ENCODE data around the gene CABCOCO1. TPM values are rescaled to one million over a fixed set of nuclear protein-coding genes. Genes with fewer than 3 reads are reported as not detected.

Gene CABCOCO1
- total RNA-seq, 1 donor from 2014 or later = not detected

DNA sequence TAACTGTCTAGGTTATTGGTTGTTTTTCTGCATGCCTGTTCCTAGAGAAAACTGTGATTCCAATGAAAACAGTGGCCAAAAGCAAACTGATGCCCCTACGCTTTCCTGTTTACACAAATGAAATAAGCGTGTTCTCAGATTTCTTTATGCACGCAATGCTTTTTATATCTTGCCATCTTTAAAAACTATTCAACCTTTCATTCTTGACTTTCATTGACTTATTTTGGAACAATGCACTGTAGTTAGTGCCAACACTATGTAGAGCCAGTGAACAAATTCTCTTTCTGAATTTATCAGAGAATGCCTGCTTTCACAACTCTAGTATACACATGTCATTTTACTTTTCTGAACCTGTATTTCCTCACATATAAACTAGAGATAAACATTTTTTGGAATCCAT, 86.6 kb downstream of the CABCOCO1 start:
- DNase-seq (ENCODE audit: low spot score) = no peak

DNA sequence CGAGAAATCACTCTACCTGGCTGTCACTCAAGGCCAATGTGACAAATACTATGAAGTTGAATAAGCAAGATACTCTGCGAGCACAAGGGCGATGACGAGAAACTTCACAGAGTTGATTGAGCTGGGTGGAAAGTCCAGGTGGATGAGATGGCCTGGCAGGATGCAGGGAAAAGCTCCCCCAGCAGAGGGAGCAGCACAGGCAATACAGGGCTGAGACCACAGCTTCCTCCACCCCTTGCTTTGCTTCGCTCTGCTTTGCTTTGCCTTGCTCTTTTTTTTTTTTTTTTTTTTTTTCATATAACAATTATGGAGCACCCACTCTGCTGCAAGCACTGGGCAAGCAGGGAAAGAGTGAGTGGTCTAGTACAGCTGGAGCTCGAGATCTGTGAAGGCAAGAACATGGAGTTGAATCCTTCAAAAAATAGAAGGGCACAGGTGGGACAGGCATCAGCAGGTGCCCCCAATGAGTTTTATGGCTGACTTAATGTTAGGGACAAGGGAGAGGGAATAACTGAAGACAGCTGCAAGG, 88.3 kb downstream of the CABCOCO1 start:
- intact Hi-C loops (cut with DNase I) = loop anchor here (10.0 kb wide), 1 partner anchor 284 kb away; no protein-coding TSS in a partner anchor

More for the DNA sequence above, 86.6 kb downstream of the CABCOCO1 start:
- intact Hi-C loops (cut with DNase I) = loop anchor here (10.0 kb wide), 1 partner anchor 116 kb away; no protein-coding TSS in a partner anchor

DNA sequence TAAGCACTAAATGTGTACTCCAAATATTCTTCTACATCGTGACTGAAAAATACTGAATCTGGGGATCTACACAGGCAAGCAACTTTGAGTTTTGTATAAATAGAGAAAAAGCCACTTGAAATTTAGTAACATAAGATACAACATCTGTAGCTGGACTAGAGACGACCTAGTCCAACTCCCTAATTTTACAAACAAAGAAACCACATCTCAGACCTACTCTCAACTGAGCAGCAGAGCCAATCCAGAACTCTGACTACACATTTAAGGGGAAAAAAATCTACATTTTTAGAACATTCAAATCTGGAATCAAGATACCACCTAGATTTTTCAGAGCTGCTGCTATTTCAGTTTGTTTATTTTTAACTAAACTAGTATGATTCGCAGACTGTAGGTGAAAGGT, 88.9 kb downstream of the CABCOCO1 start:
- DNase-seq (ENCODE audit: low spot score) = no peak
- intact Hi-C loops (cut with DNase I) = loop anchor here (10.0 kb wide), 1 partner anchor 283 kb away; no protein-coding TSS in a partner anchor

More for the DNA sequence above, 88.3 kb downstream of the CABCOCO1 start:
- peak; percentile 76 for DNase-seq (ENCODE audit: low spot score)

DNA sequence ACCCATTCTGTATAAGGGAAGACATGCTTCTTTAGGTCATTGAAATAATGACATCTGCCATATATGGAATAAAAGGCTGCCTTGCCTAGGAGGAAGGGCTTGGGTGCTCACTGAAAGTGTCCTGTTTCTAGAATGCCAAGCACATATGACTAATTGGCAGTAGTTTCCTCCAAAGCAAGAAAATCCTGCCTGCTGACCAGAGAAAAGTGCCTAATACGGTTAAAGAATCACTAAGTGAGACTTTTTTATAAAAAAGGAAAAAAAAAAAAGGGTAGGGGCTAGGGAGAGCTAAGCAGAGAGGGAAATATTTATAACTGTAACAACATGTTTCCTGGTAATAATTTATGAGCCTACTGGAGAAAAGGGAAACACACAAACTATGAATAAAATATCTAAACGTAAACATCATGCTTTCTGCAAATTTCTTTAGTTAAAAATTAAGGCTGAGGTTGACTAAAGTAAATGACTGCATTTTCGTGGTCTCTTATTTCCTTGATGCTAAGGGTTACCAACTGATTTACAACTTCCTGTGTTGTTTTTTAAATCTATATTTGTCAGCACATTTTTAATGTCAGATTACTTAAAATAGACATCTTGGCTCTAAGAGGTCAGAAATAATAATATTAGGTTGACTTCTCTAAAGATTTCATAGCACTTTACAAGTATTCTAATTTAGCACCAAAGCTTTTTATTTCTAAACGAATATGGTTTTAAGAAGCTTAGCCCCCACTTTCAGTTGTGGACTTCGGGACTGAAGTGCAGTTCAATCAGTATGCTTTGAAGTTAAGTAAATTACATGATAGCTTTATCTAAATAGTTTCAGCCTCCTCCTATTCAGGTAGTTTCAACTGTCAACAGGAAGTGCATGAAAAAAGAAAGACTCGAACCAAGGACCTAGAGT, 89.6 kb downstream of the CABCOCO1 start:
- intact Hi-C loops (cut with DNase I) = loop anchor here (10.0 kb wide), 1 partner anchor 282 kb away; no protein-coding TSS in a partner anchor
- no peak for DNase-seq (ENCODE audit: low spot score)

DNA sequence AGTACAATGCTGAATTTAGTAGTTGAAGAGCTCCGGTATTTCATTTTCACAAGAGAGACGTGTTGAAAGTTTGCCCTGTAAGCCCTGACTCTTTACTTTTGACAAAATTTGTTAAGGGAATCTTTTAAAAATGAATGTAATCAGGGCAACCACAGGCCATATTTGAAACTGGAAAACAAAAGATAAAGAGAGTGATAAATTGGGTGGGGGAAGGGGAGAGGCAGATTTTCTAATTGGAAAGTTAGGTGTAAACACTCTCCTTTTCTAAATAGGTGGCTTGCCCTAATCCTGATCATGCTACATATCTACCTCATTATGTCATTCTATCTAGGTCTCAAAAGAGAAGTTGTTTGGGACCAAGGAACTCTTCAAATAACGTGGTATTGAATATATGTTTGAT, 90.7 kb downstream of the CABCOCO1 start:
- no peak for DNase-seq (ENCODE audit: low spot score)
- intact Hi-C loops (cut with DNase I) = loop anchor here (10.0 kb wide), 1 partner anchor 281 kb away; no protein-coding TSS in a partner anchor

DNA sequence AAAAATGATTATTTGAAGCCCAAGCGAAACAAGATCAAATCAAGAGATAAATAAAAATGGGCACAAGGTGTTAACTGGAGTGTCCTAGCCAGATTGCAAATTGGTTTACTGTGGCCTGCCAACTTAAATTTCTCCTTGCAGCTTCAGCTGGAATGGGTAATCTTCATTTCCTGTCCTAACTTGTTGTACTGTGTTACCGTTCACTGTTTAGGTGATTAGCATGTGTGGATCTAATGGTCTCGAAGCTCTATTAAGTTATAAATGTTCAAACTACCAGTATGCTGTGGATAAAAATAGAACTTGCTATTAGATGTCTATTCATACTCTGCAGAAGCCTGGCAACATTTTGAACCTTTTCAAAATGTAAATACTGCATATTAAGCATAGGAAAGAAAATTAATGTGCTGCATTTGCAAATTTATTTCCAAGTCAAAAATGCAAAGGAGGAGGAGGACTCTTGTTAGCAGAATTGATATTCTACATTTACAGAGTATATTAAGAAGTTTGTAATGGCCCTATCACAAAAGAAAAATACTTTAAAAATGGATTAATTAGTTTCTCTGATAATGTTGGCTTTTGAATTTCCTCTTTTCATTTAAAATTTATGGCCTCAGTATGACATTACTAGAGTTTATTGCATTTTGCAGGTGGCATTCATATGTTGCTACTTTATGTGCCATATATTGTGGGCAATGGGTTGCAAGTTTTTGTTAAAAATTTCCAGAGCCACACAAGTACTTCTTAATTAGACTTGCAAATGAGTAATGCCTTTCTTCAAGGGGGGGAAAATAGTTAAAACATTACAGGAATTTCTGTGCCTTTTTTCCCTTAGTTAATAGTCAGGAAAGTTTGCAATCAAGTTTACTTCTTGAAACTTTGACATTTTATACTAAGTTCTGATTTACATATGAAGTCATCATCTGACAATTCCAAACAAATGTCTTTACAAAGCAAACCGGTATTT, 92.1 kb downstream of the CABCOCO1 start:
- intact Hi-C loops (cut with DNase I) = loop anchor here (10.0 kb wide), 1 partner anchor 280 kb away; no protein-coding TSS in a partner anchor
- DNase-seq (ENCODE audit: low spot score) = no peak

DNA sequence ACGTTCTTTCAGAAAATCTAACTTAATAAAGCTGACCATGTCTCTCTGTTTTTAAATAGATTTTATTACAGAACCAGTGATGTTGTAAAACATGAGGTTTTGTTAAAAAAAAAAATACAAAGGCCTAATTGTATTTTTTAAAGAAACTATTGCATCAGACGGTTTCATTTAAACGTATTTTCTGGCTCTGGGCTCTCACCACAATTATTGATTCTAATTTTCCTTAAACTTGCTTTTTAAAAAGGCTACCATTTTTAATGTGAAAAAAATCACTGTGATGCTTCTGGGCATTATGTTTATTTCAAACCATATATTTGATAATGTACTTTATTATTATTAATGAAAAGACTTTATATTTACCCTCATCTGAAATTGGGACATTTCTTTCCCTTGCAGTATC, 94.3 kb downstream of the CABCOCO1 start:
- intact Hi-C loops (cut with DNase I) = loop anchor here (10.0 kb wide), 1 partner anchor 278 kb away; no protein-coding TSS in a partner anchor
- DNase-seq (ENCODE audit: low spot score) = no peak

DNA sequence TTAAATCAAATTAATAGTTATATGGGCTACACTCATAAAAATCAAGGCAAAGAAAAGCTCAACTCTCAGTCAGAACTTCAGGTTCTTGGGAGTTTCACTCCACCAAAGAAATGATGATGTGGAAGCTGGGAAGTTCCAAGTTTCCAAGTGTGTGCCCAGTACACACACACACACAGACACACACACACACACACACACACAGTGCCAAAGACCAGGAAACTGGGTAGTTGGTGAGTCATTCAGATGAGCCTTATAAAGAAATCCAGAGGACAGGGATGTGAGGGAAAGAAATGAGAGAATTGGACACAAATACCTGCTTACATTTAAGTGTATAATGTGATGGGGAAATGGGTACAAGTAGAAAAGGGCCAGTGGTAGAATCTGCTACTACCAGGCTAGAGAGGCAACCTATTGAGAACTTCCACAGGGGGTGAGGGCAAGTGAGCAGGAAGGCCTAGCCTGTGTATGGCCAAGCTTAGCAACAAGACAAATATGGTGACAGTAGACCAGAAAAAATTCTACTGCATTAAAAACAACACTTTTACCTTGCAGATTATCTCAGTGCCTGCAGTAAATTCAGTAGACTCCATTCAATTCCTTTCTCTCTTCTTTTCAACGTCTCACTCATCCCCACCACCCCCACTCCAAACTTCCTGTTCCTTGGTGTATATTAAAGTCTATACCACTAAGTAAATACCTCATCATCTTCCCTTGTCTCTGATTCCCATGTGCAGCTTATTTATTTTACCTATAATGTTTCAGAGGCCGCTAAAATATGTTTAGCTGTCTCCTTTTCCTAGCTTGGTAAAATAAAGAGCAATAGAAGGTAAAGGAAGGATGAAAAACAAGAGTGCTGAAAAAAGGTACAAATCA, 95.0 kb downstream of the CABCOCO1 start:
- intact Hi-C loops (cut with DNase I) = loop anchor here (10.0 kb wide), 1 partner anchor 277 kb away; no protein-coding TSS in a partner anchor

DNA sequence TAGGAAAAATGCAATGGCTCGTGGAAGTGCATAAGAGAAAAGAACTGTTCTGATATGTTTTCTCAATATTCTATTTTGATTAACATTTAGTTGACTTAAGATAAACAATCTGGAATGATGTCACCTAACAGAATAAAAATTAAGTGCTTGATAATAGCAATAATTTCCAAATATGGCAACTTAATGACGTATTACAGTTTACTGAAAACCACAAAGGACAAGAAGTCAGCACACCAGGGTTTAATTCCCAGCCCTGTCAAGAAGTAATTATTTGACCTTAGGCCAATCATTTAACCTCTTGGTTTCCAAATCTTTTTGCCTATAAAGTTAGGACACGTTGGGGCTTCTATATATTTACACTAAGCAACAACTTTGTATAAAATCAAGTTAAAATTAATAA, 95.7 kb downstream of the CABCOCO1 start:
- intact Hi-C loops (cut with DNase I) = loop anchor here (10.0 kb wide), 1 partner anchor 276 kb away; no protein-coding TSS in a partner anchor
- DNase-seq (ENCODE audit: low spot score) = no peak

More for the DNA sequence above, 95.0 kb downstream of the CABCOCO1 start:
- DNase-seq (ENCODE audit: low spot score) = no peak

DNA sequence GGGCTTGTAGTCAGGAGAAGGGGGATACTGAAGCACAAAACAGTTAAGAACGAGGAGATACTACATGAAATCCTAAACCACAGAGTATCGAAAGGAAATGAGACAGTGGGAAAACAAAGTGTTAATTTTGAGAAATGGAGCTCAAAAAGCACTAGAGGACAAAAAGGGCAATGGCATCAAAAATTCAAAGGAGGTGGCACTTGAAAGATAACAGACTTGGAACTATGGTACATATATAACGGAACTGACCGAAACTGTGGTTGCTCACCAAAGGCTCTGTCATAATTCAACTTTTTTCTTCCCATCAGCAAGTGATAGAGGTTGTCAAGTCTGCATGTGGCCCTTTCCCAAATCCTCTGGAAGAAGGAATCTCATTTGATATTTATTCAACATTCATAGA, 97.0 kb downstream of the CABCOCO1 start:
- intact Hi-C loops (cut with DNase I) = loop anchor here (10.0 kb wide), 1 partner anchor 275 kb away; no protein-coding TSS in a partner anchor

DNA sequence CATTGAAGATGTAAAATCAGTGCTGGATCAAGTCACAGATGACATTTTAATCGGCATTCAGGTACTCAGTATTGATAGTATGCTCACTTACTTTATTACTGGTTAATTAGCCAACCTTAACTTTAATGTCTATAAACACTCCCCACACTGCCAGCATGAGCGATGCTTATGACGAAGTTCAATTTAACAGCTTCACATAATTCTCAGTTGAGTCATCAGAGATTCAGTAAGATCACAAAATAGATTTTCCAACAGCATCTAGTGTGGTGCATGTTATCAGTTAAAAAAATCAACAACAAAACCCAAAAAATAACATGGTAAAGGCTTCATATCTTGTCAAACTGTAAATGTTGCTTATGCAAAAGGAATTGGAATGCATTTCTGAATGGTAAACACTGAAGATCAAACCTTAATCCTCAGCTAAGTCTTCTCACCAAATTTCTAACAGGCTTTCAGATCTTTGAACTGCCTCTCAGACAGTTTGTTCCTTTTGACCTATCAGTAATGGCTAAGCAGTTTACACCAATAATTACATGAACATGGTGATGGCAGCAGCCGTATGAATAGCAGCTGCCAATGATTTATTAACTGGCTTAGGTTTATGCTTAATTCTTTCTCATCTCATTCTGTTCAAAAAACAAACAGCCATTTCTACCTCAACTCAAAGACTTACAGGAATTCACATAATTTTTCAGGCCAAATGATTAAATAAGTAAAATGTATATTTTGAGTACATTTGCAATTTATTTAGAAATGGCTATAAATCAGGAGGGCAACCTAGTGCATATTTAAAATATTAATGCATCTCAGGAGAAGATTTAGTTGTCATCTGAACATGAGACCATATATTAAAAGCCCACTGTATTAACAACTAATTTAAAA, 98.5 kb downstream of the CABCOCO1 start:
- intact Hi-C loops (cut with DNase I) = no loop called here

More for the DNA sequence above, 97.0 kb downstream of the CABCOCO1 start:
- no peak for DNase-seq (ENCODE audit: low spot score)

DNA sequence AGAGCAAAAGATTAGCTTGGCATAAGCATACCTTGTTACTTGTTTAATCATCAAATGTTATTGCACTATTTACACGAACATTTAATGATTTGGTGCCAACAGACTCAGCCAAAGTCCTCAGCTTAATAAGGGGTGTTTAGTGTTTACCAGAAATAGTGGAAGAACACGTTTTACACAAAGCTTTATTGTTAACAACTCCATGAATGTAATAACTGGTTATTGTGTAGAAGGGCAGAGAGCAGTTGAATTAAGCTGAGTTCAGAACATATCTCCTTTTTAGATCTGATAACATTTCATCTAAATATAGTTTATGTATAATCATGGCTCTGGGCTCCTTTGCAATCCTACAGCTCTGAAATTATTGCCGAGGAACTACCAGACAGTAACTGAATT, 99.1 kb downstream of the CABCOCO1 start:
- DNase-seq (ENCODE audit: low spot score) = no peak
- intact Hi-C loops (cut with DNase I) = no loop called here

More for the DNA sequence above, 98.5 kb downstream of the CABCOCO1 start:
- DNase-seq (ENCODE audit: low spot score) = no peak

DNA sequence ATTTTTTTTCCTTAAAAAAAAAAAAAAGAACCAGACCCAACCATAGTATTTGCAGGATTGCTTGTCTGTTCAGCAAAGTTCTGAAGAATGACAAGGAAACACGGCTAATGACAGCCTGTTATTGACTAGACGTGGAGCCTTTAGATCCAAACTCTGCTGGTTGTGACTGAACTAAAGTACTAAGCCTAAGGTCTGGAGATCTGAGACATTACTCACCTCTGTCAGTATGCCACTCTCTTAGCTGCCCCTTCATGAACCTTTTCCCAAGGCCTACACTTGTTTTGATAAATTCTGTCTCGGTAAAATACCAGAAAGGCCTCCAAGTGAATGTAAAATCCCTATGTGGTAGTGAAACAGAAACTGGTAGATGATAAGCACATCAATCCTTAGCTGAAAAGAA, 101.0 kb downstream of the CABCOCO1 start:
- intact Hi-C loops (cut with DNase I) = no loop called here
- no peak for DNase-seq (ENCODE audit: low spot score)

DNA sequence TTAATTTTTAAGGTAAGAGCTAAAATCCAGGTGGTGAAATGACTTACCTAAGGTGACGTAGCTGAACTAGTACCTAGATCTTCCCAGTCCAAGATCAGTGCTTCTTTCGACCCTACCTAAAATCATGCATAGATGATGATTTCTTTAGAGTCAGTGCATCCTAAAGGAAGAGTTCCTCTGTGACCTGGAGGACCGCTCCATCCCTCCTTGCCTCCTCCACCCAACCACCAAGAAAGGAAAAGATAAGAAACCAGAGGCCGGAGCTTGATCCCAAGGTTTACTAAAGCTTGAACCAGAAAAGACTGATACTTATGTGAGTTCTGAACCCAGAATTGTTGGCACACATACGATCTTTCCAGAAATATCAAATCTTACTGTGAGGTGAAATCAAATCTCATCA, 101.8 kb downstream of the CABCOCO1 start:
- no peak for DNase-seq (ENCODE audit: low spot score)
- intact Hi-C loops (cut with DNase I) = no loop called here

DNA sequence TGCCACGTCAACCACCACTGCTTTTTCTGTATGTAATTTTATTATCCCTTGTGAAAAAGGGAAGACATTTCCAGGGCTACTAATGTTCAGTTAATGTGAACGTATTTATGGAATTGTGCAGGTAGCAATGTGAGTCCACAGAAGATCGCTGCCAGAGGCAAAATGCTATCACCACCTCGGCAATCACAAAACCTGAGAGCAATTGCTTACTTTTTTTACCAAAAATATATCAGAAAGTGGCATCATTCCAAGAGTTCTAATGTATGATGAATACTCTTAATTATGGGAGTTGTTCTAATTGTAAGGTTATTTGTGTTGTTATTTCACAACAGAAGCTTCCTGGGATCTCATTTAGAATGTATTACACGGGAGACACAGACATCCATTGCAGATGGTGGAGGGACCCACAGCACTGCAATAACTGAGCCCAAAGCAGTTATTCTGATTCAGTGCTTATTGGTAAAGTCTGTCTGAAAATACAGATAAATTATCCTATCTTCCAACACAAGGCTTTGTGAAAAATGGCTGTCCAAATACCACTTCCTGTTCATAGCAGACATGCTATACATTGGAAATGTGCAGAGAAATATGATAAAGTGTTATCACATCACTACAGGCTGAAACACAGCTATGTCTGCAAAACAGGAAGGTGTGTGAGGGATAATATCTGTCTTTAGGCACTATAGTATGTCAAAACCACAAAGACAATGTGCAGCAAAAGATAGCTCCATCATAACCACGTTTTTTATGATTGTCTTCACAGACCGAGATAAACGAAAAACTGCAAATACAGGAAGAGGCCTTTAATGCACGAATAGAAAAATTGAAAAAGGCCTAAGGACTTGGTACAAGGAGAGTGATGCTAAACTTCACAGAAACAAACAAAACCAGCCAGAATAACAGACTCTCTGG, 102.7 kb downstream of the CABCOCO1 start:
- intact Hi-C loops (cut with DNase I) = no loop called here

DNA sequence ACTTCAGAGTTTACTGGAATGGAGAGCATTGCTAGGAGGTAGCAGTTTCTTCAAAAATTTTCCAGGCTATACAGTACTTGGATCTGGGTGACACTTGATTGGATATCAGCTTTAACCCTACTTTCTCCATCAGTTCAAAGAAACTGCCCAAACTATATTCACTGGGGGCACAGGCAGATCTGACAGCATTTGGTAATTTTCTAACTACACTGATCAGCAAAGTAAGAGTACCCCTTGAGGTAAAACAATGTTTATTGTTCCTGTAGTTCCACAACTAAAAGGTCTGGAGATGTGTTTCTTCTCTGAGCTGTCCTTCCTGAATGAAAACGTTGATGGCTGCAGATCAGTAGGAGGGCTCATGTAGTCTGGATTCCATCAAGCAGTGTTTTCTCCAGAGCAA, 104.2 kb downstream of the CABCOCO1 start:
- intact Hi-C loops (cut with DNase I) = no loop called here
- DNase-seq (ENCODE audit: low spot score) = no peak

More for the DNA sequence above, 102.7 kb downstream of the CABCOCO1 start:
- no peak for DNase-seq (ENCODE audit: low spot score)
